Esophagus squamous epithelium (tissue), 4 donors: ENCODE measurements around the gene SPNS2.

Experiments used
- POLR2A ChIP-seq, 4 donors: fragments of 450-650 bp; IDR thresholded peaks; one replicate each; pipeline ENCODE4 v1.6.1; 2017; ENCODE audit warnings: antibody characterized with exemption in 4 of 4, mild to moderate bottlenecking in 4 of 4, moderate library complexity in 3 of 4
- TF ChIP-seq, protein P1 (sequence below), 6 experiments: fragments of 450-650 bp in 4 of 6; fragments of 200-600 bp in 2 of 6; sonication (generic) in 2 of 6; IDR thresholded peaks; one replicate each; pipeline ENCODE4 v1.5.1; 2016 to 2019; ENCODE audit warnings: antibody characterized with exemption in 6 of 6, mild to moderate bottlenecking in 4 of 6, moderate library complexity in 4 of 6

DNA sequence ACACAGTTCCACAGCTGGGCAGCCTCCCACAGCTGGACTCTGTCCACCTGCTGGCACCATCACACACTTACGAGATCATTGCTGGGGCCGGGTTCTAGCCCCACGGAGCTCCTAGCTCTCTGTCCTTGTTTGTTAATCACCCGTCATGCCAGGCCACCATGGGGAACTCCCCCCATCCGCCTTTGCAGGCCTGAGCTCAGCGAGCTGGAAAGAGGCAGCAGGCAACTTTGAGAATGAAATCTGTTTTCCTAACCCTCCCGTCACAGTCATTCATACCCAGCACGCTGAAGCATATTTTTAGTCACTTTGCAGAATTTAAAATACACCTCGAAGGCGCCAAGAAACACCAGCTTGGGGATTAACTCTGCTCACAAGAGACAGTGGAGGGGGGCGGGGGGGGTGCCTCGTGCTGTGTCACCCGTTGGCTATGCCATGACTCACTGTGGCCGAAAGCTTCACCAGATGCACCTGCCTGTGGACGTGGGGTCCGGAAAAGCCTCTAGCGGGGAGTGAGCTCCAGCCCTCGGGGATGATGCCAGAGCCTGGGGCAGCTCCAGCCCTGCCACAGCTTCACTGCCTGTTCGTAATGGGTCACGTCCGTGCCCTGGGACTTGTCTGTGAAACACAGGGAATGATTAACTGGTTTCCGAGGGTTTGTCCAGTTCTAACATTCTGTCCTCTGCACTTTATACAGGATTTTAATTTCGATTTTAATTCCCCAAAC is 1.4 kb upstream of the SPNS2 start:
- TF ChIP-seq, protein P1, sequence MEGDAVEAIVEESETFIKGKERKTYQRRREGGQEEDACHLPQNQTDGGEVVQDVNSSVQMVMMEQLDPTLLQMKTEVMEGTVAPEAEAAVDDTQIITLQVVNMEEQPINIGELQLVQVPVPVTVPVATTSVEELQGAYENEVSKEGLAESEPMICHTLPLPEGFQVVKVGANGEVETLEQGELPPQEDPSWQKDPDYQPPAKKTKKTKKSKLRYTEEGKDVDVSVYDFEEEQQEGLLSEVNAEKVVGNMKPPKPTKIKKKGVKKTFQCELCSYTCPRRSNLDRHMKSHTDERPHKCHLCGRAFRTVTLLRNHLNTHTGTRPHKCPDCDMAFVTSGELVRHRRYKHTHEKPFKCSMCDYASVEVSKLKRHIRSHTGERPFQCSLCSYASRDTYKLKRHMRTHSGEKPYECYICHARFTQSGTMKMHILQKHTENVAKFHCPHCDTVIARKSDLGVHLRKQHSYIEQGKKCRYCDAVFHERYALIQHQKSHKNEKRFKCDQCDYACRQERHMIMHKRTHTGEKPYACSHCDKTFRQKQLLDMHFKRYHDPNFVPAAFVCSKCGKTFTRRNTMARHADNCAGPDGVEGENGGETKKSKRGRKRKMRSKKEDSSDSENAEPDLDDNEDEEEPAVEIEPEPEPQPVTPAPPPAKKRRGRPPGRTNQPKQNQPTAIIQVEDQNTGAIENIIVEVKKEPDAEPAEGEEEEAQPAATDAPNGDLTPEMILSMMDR (IDR thresholded peaks at IDR 0.05): no peak
- no peak for TF ChIP-seq POLR2A (IDR thresholded peaks at IDR 0.05)
